ENCODE results near the gene AK8. TPM values are rescaled to one million over a fixed set of nuclear protein-coding genes. Genes with fewer than 3 reads are reported as not detected.

Gene AK8
- total and polyA plus RNA-seq, 3 donors from 2014 or later, result 15.0 to 54.8 (median 15.1) TPM

GRCh38 chr9:132892400-132892799, 14.3 kb upstream of the AK8 start:
- Histone ChIP-seq H3K36me3 (ENCODE audit: low read depth, missing control alignments) (no peaks in the 10 kb centered on the region), H3K27ac (no peak overlapping the region), H3K4me3 (no peak overlapping the region), H3K9me3 (no peaks in the 10 kb centered on the region), H3K4me1 (peaks cover 14% of the 10 kb centered on the region), H3K27me3 (no peaks in the 10 kb centered on the region)
- TF ChIP-seq, protein P1, sequence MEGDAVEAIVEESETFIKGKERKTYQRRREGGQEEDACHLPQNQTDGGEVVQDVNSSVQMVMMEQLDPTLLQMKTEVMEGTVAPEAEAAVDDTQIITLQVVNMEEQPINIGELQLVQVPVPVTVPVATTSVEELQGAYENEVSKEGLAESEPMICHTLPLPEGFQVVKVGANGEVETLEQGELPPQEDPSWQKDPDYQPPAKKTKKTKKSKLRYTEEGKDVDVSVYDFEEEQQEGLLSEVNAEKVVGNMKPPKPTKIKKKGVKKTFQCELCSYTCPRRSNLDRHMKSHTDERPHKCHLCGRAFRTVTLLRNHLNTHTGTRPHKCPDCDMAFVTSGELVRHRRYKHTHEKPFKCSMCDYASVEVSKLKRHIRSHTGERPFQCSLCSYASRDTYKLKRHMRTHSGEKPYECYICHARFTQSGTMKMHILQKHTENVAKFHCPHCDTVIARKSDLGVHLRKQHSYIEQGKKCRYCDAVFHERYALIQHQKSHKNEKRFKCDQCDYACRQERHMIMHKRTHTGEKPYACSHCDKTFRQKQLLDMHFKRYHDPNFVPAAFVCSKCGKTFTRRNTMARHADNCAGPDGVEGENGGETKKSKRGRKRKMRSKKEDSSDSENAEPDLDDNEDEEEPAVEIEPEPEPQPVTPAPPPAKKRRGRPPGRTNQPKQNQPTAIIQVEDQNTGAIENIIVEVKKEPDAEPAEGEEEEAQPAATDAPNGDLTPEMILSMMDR (IDR thresholded peaks at IDR 0.05), result no peak
- TF ChIP-seq POLR2A (IDR thresholded peaks at IDR 0.05), result no peak
- WGBS, 2 donors, result 71 to 76% methylated on average over 9 of the region's 9 CpGs
- intact Hi-C loops (cut with DNase I; ENCODE audit: low total_unique reads), result no loop called here
- DNase-seq, result no peak

DNA sequence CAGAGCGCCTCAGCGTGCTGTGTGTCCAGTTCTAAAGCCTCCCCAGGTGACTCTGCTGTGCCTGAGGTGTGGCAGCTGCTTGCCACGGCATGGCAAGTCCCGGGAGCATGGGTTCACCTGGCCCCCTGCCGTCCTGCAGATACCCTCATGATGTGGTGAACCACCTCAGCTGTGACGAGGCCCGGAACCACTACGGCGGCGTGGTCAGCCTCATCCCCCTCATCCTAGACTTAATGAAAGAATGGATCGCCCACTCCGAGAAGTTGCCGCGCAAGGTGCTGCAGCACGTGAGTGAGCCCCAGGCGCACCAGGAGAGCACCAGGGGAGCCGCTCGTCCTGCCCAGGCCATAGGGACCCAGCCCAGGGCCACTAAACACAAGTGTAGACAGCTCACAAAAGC, 10.1 kb upstream of the AK8 start:
- no peaks in the 10 kb centered on the region for H3K36me3 ChIP-seq (ENCODE audit: low read depth, missing control alignments)
- 98 to 100% methylated on average over 3 to 18 of the region's 18 CpGs for WGBS, 2 donors
- intact Hi-C loops (cut with DNase I; ENCODE audit: low total_unique reads), result no loop called here

DNA sequence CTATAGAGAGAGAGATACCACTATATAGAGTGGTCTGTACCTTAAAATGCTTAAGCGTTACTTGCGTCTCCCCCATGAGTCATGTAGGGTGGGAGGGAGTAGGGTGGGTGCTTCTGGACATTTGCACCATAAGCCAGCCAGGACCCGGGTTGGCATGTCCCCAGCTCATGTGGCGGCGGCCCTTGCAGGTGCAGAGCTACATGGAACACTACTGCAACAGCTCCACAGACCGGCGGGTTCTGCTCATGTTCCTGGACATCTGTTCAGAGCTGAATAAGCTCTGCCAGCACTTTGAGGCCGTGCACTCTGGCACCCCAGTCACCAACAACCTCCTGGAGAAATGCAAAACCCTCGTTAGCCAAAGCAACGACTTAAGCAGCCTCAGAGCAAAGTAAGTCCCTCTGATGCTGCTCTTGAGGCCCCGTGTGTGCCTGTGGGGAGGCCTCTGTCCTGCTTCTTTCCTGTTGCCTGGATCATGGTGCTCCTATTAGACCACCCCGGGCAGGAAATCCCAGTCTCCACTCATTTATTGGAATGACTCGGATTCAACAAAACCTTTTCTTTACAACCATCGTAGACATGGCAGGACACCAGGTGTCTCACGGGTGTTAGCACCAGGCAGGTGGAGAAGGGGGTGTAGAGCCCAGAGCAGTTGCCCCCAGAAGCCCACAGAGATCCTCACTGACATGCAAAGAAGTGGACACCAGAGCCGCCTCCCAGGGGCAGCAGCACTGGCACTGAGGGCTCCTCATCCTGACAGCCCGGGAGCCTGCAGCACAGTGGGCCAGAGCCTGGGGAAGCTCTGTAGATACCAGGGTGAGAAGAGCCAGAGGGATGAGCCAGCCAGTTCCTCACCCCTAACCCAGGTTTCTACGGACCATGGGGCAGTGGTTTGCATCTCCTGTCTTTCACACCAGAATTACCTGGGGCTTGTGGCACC, 9.4 kb upstream of the AK8 start:
- Histone ChIP-seq H3K4me3 (no peak overlapping the region), H3K36me3 (ENCODE audit: low read depth, missing control alignments) (no peaks in the 10 kb centered on the region), H3K27ac (no peak overlapping the region), H3K27me3 (no peaks in the 10 kb centered on the region), H3K4me1 (no peaks in the 10 kb centered on the region), H3K9me3 (no peaks in the 10 kb centered on the region)
- no peak for DNase-seq
- no peak for TF ChIP-seq POLR2A (IDR thresholded peaks at IDR 0.05)
- TF ChIP-seq, protein P1 (IDR thresholded peaks at IDR 0.05), result no peak
- 90 to 92% methylated on average over 13 to 18 of the region's 18 CpGs for WGBS, 2 donors
- intact Hi-C loops (cut with DNase I; ENCODE audit: low total_unique reads), result no loop called here

More for the DNA sequence above, 10.1 kb upstream of the AK8 start:
- TF ChIP-seq, protein P1 (IDR thresholded peaks at IDR 0.05), result no peak
- TF ChIP-seq POLR2A (IDR thresholded peaks at IDR 0.05), result no peak
- Histone ChIP-seq H3K4me1 (no peaks in the 10 kb centered on the region), H3K27me3 (no peaks in the 10 kb centered on the region), H3K27ac (no peak overlapping the region), H3K9me3 (no peaks in the 10 kb centered on the region), H3K4me3 (no peak overlapping the region)
- no peak for DNase-seq

DNA sequence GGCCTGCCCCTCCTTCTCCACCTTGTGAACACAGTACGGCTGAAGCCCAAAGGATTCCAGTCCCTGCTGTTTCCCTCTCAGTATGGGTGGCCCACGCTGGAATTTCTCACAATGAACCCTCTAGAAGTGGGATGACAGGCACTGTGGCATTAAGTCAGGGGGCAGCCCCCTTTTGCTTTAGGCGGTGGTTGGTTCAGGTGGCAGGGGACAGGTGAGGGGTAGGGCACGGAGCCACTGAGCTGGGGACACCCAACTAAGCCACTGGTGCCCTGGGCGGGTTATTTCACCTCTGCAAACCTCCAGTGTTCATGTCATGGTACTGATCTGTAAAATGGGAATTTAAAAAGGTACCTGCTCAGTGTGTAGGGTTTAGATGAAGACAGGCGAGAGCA, 8.2 kb upstream of the AK8 start:
- WGBS, 2 donors, result 94 to 96% methylated on average over 5 to 6 of the region's 6 CpGs
- Histone ChIP-seq H3K27me3 (no peaks in the 10 kb centered on the region), H3K4me3 (no peak overlapping the region), H3K9me3 (no peaks in the 10 kb centered on the region), H3K4me1 (no peaks in the 10 kb centered on the region), H3K36me3 (ENCODE audit: low read depth, missing control alignments) (no peaks in the 10 kb centered on the region), H3K27ac (no peak overlapping the region)
- TF ChIP-seq, protein P1 (IDR thresholded peaks at IDR 0.05), result no peak
- no peak for TF ChIP-seq POLR2A (IDR thresholded peaks at IDR 0.05)
- intact Hi-C loops (cut with DNase I; ENCODE audit: low total_unique reads), result no loop called here
- no peak for DNase-seq
